Activated naive CD4-positive, alpha-beta T cell treated with Interleukin-2 at 50 U/mL for 16 hours (primary cell): ENCODE results near the gene LYPD5.
"Not testable (repeated sequence)": the region's sequence is repeated elsewhere in the genome, so short reads cannot be mapped to it uniquely, and the experiment has no call there.

ENCODE experiments used
- DNase-seq: peaks from one replicate; pipeline ENCODE4 v3.0.0-alpha.2; 2020

Gene LYPD5

GRCh38 chr19:43802216-43802951 is at the start of gene LYPD5:
Gene LYPD5 (minus strand): TSS chr19:43802447. CDS start chr19:43802380, 67 bp downstream.
- no peak for DNase-seq

DNA sequence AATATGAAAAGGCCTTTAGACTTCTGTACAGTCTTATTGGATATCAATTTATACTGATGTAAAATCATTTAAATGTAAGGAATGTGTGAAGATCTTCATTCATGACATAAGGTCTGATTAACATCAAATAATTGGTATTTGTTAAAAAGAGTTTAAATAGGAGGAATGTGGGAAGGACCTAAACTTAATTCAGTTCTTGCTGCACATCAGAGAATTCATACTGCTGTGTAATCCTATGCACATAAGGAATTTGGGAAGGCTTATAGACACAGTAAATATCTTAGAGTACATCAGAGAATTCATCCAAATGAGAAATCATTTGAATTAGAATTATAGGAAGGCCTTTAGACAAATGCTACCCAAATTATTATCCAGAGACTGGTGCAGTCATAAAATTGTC is 46.6 kb upstream of the LYPD5 start:
- no peak for DNase-seq

- no peak for DNase-seq
Measured at GRCh38 chr19:43847884-43848283, 45.6 kb upstream of the LYPD5 start.

GRCh38 chr19:43847246-43847645 is 45.0 kb upstream of the LYPD5 start:
- DNase-seq = no peak

DNA sequence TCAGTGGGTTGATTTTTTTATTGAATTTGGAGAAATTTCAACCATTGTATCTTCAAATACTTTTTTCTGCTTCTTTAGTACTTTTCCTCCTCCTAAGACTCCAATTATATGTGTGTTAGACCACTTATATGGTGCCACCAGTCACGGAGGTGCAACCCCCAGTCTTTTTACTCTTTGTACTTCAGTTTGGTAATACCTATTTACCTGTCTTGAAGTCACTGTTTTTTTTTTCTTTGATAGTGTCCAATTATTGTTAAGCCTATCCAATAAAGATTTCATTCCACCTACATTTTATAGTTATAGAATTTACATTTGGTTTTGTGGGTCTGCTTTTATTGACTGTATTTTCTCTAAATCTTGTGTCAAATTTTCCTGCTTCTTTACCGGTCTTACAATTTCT is 39.8 kb upstream of the LYPD5 start:
- DNase-seq = no peak

- DNase-seq = no peak
Measured at GRCh38 chr19:43839139-43839538, 36.9 kb upstream of the LYPD5 start.

DNA sequence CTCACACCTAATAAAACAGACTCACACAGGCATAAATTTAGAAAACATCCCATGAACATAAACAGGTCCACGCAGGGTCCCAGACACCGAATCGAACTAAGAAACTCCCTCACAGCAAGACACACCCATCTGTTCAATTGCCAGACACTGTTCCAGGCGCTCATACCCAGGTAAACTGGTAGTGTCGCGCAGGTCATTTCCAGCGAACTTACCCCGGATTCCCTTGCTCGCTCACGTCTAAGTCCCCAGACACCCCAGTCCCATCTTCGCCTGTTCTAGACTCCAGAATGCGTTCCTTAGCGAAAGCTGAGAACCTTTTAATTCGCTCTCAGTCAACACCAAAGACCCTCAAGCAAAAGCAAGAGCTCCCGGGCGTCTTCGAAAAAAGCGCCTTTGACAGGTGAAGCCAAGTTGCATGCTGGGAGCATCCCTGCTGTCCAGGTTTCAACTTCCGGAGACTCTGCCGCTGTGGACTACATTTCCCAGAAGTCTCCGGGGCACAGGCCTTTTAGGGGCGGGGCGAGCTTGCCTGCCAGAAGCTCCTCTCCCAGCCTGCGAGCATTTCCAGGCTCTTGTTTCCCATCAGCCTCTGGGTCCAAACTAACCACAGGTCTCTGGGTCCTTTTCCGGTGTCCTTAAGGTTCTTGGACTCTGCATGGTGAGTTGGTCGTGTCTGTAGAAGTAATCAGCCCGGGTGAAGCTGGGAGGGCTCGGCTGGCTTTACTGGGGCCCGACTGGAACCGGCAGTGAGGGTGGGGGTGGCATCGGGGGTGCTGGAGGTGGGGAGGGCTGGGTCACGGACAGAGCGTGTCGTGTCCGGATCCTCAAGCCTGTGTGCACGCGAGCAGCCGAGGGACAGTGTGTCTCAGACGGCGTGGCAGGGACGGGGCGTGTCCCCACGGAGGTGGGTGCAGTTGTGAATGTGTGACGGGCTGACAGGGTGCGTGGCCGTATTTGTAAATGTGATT is 24.8 kb upstream of the LYPD5 start, which contains the start of gene ZNF283:
Gene ZNF283, plus strand, starts transcription at position 535 of the 968 bp plus-strand sequence. CDS start 6,184 bp downstream, outside the sequence.
- DNase-seq = peak; percentile 86

- not testable (repeated sequence) for DNase-seq
Measured at GRCh38 chr19:43824572-43824971, 22.3 kb upstream of the LYPD5 start.

DNA sequence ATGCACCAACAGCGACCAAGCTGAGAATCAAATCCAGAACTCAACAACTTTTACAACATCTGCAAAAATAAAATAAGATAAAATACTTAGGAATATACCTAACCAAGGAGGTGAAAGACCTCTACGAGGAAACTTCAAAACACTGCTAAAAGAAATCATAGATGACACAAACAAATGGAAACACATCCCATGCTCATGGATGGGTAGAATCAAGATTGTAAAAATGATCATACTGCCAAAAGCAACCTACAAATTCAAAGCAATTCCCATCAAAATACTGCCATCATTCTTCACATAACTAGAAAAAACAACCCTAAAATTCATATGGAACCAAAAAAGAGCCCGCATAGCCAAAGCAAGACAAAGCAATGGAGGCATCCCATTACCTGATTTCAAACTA is 21.6 kb upstream of the LYPD5 start:
- DNase-seq = not testable (repeated sequence)

- no peak for DNase-seq
Measured at GRCh38 chr19:43820884-43821215, 18.6 kb upstream of the LYPD5 start.

GRCh38 chr19:43820098-43820883 is 18.0 kb upstream of the LYPD5 start:
- DNase-seq = peak; percentile 33

GRCh38 chr19:43818500-43818899 is 16.3 kb upstream of the LYPD5 start:
- DNase-seq = no peak

DNA sequence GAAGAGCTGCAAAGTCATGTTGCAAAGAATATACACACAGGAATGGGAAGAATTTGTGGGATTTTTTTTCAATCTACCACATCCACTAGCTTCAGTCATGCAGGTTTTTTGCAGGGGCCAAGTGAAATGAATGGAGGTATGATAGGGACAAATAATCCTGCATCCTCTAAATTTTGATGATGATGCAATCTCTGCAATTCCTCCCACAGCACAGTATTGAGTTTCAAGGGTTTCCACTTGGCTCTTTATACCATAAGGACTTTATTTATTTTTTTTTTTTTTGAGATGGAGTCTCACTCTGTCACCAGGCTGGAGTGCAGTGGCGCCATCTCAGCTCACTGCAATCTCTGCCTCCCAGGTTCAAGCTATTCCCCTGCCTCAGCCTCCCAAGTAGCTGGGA is 15.2 kb upstream of the LYPD5 start:
- DNase-seq = not testable (repeated sequence)

- DNase-seq = no peak
Measured at GRCh38 chr19:43814663-43815352, 12.6 kb upstream of the LYPD5 start.

GRCh38 chr19:43812688-43813087 is 10.4 kb upstream of the LYPD5 start:
- DNase-seq = peak; percentile 4

DNA sequence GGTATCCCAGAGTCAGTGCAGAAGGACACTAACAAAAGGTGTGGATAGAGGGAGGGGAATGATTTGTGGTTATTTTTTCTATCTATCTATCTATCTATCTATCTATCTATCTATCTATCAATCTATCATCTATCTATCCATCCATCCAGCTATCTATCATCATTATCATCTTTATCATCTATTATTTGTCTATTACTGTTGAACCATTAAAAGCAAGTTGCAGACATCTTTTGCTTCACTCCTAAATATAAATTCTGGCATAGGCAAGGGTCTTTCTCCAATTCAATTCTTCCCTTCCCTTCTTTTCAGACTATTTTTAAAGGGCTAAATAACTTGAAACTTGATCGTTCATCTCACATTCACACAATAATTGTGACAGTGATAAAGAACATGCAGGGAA is 10.0 kb upstream of the LYPD5 start:
- DNase-seq = no peak

DNA sequence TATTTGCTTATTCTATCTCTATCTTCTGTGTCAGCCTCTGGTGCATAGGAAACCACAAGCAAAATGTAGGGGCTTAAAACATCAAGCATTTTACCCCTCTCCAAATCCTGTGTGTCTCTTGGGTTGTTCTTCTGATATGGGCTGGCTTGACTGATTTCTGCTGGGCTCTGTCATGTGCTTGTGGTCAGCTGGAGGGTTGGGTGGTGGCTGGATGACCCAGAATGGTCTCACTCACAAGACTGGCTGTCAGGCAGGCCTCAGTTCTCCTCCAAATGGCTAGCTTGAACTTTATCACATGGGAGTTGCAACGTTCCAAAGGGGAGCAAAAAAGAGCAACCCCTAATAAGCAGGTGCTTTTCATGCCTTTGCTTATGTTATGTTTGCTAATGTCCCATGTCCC is 9.6 kb upstream of the LYPD5 start:
- no peak for DNase-seq

- DNase-seq = no peak
Measured at GRCh38 chr19:43809762-43810696, 7.8 kb upstream of the LYPD5 start.

GRCh38 chr19:43807651-43808050 is 5.4 kb upstream of the LYPD5 start:
- no peak for DNase-seq

DNA sequence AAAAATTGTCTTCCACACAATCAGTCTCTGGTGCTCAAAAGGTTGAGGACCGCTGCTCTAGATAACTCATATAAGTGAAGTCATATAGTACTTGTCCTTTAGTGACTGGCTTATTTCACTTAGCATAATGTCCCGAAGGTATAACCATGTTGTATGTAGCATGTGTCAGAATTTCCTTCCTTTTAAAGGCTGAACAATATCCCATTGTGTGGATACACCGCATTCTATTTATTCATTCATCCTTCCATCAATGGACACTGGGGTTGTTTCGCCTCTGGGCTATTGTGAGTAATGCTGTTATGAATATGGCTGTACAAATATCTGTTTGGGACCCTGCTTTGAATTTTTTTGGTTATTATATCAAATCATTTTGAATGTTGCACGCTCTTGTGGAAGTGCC is 4.6 kb upstream of the LYPD5 start:
- DNase-seq = no peak

DNA sequence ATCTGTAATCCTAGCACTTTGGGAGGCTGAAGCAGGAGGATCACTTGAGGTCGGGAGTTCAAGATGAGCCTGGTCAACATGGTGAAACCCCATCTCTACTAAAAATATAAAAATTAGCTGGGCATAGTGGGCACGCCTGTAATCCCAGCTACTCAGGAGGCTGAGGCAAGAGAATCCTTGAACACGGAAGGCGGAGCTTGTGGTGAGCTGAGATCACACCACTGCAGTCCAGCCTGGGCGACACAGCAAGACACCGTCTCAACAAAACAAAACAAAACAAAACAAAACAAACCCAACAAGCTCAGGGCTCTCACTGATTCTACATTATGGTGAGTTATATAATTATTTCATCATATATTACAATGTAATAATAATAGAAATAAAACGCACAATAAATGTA is 4.2 kb upstream of the LYPD5 start:
- not testable (repeated sequence) for DNase-seq
